ENCODE results near the gene CPT1B.

DNA sequence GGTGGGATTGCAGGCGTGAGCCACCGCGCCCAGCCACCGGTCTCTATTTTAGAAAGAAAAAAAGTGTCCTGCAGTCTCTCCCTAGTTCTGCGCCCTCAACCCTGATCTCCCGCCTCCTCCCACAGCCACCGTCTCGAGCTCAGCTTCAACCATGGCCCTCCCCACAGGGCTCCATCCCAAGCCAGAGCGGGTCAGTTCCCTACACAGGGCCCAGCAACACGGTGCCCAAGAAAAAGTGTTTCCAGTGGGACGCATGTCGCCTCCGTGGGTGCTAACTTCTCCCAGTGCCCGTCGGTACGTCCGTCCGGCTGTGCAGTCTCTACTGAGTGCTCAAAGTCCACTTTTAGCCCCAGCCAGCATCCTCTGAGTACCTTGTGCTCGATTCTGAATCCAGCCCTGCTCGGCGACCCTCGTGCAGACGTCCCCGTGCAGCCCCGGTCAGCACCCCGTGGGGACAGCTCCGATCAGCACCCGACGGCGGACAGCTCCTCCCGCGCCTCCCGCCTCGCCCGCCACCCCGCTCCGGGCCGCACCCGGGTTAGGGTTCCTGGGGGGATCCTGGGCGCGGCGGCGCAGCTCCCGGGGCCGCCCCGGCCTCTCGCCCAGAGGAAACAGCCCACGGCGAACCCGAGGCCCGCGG is 21.7 kb upstream of the CPT1B start:
- TF ChIP-seq, protein P1, sequence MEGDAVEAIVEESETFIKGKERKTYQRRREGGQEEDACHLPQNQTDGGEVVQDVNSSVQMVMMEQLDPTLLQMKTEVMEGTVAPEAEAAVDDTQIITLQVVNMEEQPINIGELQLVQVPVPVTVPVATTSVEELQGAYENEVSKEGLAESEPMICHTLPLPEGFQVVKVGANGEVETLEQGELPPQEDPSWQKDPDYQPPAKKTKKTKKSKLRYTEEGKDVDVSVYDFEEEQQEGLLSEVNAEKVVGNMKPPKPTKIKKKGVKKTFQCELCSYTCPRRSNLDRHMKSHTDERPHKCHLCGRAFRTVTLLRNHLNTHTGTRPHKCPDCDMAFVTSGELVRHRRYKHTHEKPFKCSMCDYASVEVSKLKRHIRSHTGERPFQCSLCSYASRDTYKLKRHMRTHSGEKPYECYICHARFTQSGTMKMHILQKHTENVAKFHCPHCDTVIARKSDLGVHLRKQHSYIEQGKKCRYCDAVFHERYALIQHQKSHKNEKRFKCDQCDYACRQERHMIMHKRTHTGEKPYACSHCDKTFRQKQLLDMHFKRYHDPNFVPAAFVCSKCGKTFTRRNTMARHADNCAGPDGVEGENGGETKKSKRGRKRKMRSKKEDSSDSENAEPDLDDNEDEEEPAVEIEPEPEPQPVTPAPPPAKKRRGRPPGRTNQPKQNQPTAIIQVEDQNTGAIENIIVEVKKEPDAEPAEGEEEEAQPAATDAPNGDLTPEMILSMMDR (IDR thresholded peaks at IDR 0.05; ENCODE audit: poor library complexity, severe bottlenecking) = no peak
- TF ChIP-seq EP300 (conservative IDR thresholded peaks at IDR 0.05; ENCODE audit: poor library complexity, severe bottlenecking) = no peak

Data from neural cell (in vitro differentiated cells).